ENCODE results near the gene ZFYVE28.
A peak's percentile ranks its signal among the peaks of the same experiment; 100 is the strongest.
"Not testable (repeated sequence)": the region's sequence is repeated elsewhere in the genome, so short reads cannot be mapped to it uniquely, and the experiment has no call there.

Gene ZFYVE28

GRCh38 chr4:2245057-2245786 is 173.2 kb downstream of the ZFYVE28 start:
- no peak for DNase-seq

GRCh38 chr4:2243681-2244380 is 174.6 kb downstream of the ZFYVE28 start:
- DNase-seq, result no peak

DNA sequence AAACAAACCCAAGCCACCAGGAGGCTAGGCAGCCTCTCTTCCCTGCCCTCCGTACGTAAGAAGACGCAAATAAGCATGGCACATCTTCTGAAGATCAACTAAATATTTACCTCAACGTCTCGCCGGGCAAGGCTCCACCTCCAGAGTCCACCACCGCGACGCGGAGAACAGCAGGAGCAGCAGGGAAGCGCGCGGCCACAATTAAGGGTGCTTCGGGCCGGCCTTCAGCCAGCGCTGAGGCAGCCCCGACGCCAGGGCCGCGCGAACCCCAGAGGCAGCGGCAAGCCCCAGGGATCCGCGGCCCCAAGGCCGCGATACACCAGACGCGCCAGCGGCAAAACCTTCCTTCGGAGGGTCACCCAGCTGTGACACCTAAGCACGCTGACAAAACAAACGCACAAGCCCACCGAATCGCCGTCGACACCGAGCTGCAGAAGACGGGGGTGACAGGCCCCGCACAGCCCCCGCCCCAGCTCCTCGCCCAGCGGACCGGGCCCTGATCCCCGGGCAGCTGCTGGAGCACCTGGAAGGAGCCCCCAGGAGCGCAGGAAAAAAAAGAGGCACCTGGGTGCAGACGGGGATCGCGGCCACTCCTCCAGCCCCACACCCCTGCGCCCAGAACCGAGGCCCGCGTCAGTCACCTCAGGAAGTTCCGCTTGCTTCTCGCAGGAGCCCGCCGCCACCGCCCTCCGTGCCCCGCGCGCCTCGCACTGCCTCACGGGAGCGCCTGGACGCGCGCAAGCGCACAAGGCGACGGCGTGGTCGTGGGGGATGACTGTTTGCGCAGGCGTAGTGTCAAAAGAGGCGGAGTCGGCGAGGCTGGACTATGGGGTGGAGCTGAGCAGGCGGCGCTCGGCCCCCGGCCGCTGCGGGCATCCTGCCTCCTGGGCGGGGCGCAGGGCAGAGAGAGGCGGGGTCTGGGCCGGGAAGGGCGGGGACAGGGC is 176.8 kb downstream of the ZFYVE28 start, which contains the start of the genes HAUS3 and POLN:
HAUS3 (minus strand) TSS at position 712 of the 944 bp plus-strand sequence. CDS start 1,175 bp downstream, outside the sequence.
POLN (minus strand) TSS at position 712 of the 944 bp plus-strand sequence. CDS start 12,890 bp downstream, outside the sequence.
- DNase-seq, result peak; percentile 91

GRCh38 chr4:2241003-2241402 is 177.4 kb downstream of the ZFYVE28 start:
- no peak for DNase-seq

DNA sequence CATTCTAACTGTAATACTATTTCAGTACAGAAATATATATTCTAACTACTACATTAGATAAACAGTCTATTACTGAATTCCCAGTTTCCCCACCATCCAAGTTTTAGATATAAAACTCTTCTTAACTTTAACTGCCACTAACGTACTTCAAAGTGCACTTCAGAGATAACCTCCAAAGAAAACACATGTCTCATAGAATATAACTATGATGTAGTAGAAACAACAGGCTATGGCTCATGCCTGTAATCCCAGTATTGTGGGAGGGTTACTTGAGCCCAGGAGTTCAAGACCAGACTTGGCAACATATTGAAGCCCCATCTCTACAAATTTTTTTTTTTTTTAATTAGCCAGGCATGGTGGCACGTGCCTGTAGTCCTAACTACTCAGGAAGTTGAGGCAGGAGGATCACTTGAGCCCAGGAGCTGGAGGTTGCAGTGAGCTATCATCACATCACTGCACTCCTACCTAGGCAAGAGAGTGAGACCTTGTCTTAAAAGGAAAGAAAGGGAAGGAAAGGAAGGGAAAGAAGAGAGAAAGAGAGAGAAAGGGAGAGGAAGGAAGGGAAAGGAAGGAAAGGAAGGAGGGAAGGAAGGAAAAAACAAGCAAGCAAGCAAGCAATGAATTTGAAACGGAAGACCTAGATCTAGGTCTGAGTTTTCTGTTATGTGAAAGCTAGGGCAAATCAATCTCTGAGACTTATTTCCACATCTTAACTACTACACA is 181.3 kb downstream of the ZFYVE28 start:
- DNase-seq, result no peak

GRCh38 chr4:2231082-2231481 is 187.4 kb downstream of the ZFYVE28 start:
- no peak for DNase-seq

GRCh38 chr4:2226261-2226660 is 192.2 kb downstream of the ZFYVE28 start:
- no peak for DNase-seq

DNA sequence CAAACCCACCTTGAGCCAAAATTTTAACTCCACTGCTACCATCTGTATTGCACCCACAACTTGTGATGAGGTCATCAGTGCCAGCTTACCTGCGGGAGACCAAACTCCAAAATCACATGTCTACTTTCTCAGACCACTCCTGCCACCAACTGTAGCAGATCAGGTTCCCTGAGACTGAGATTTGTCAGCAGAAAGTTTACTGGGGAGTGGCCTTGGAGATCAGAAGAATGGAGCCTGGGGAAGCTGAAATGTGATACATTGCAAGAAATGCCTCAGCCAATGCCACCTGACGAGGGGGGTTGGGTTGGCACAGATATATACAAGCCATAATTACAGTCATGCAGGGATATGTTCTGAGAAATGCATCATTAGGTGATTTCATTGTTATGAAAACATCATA is 195.6 kb downstream of the ZFYVE28 start:
- DNase-seq, result no peak

DNA sequence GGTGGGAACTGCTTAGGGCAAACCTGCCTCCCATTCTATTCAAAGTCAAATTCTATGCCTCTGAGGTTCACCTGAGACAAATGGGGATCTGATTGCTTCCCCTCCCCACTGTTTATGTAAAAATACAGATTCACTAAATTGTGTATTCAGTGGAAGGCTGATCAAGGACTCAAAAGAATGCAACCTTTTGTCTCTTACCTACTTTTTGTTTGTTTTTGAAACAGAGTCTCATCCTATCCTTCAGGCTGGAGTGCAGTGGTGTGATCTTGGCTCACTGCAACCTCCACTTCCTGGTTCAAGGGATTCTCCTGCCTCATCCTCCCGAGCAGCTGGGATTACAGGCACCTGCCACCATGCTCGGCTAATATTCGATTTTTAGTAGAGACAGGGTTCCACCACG is 197.1 kb downstream of the ZFYVE28 start:
- not testable (repeated sequence) for DNase-seq

DNA sequence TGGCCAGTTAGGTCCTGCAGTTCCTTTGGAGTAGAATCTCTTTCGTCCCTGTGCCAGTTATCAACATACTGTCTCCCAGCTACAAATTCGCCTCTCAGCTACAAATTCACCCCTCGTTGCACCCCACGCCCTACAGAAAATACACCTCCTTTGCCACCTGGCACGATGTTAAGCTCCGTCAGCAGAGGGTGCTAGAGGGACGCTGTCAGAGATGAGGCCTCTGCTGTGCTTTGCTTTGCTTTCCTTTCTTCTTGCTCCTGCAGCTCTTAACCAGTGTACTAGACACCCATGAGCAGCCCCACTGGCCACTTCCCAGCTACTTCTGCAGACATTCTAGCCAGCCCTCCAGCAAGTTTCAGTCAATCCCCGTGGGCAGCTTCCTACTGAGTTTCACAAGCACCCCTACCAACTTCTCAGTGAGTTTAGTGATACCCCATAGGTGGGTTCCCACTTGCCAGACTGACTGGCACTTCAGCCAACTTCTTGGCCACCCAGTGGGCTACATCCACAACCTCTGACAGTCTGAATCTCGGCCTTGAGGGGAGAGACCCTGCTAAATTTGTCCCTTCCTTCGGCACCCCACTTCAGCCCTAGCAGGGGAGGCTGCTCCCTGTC is 198.3 kb downstream of the ZFYVE28 start:
- peak; percentile 53 for DNase-seq
